Pancreas (tissue), 10 donors: ENCODE measurements around the gene GMPPB. TPM values are rescaled to one million over a fixed set of nuclear protein-coding genes. Genes with fewer than 3 reads are reported as not detected.

Experiments
- ATAC-seq, 4 donors: fragments of 200-7000 bp; cut with Tn5 transposase; one replicate each; pipeline versions ENCODE4 v1.8.0 to v1.9.1; 2020; ENCODE audit warnings: mild to moderate bottlenecking in 4 of 4, moderate library complexity in 4 of 4
- DNase-seq, 6 donors: peaks; one replicate each; pipeline ENCODE4 v3.0.0-alpha.2; 2020
- FAIRE-seq: peaks from 2 replicates; lab custom pipeline; 2012; peaks lifted over from hg19 to GRCh38; lab: Jason Lieb, UNC
- H3K27ac ChIP-seq, 4 donors: fragments of 200-600 bp; sonication (generic); 1 replicate in 3 of 4; 2 replicates in 1 of 4; pipeline versions ENCODE4 v1.5.0 to v1.8.0; 2020
- H3K27me3 ChIP-seq, 4 donors: fragments of 200-600 bp; one replicate each; pipeline ENCODE4 v1.8.0; 2021
- H3K36me3 ChIP-seq, 3 donors: fragments of 200-600 bp; sonication (generic) in 1 of 3; one replicate each; pipeline versions ENCODE4 v1.5.0 to v1.8.0; 2020 to 2021
- H3K4me1 ChIP-seq, 3 donors: fragments of 200-600 bp; one replicate each; pipeline ENCODE4 v1.8.0; 2021
- H3K4me3 ChIP-seq, 4 donors: fragments of 200-600 bp; sonication (generic) in 2 of 4; one replicate each; pipeline versions ENCODE4 v1.5.0 to v1.8.0; 2020 to 2021
- H3K9me3 ChIP-seq, 4 donors: fragments of 200-600 bp; one replicate each; pipeline ENCODE4 v1.8.0; 2021
- WGBS, 2 donors: extraction: QIAGEN DNeasy Blood & Tissue Kit; methylation state at CpG; one replicate each; pipeline ENCODE4 v1.1.7; 2013; 5-methylcytosine and 5-hydroxymethylcytosine counted together
- intact Hi-C, 3 donors: fragments of 100-400 bp; cut with DNase I; formaldehyde crosslinking; loops; one replicate each; pipeline versions ENCODE4 v1.11.1 to v1.14.2; 2022
- polyA plus RNA-seq, 2 donors: library from polyadenylated mRNA; stranded (reverse); fragments of 200-250 nt; gene quantifications; one replicate each; pipeline ENCODE4 v1.2.3, GENCODE V29; 2013
- total RNA-seq, 6 donors: library from RNA; stranded (reverse); fragmentation: NEBNext Ultra II Directional in 4 of 6; extraction: Animal tissue kit (Norgen Biotek cat#: 25700) in 4 of 6; gene quantifications; one replicate each; pipeline versions ENCODE4 v1.2.1 to v1.2.4, GENCODE V29; 2021 to 2023
- TF ChIP-seq, protein P1 (sequence below), 4 donors: fragments of 200-600 bp; sonication (generic) in 3 of 4; IDR thresholded peaks; one replicate each; pipeline versions ENCODE4 v1.5.0 to v1.8.0; 2021; ENCODE audit warnings: antibody characterized with exemption in 4 of 4
- donor health status: healthy with polysubstance abuse.
- donor health status: DM: no; HTN: no; CAD: no; lungs with moderate emphysema.
- donor health status: DM: no; HTN: no; CAD: no.
- donor health status: control.
- donor health status: control.
- donor health status: Bipolar disorder and iron deficiency.
- donor health status: DM: yes; HTN: yes; CAD: no.
- donor health status: DM: no; HTN: no; CAD: no.
- donor health status: DM: no; HTN: no; CAD: no.
- donor health status: DM: yes; HTN: yes; CAD: no.

Gene GMPPB
- total and polyA plus RNA-seq, 8 donors: 22.4 to 46.7 (median 34.5) TPM

DNA sequence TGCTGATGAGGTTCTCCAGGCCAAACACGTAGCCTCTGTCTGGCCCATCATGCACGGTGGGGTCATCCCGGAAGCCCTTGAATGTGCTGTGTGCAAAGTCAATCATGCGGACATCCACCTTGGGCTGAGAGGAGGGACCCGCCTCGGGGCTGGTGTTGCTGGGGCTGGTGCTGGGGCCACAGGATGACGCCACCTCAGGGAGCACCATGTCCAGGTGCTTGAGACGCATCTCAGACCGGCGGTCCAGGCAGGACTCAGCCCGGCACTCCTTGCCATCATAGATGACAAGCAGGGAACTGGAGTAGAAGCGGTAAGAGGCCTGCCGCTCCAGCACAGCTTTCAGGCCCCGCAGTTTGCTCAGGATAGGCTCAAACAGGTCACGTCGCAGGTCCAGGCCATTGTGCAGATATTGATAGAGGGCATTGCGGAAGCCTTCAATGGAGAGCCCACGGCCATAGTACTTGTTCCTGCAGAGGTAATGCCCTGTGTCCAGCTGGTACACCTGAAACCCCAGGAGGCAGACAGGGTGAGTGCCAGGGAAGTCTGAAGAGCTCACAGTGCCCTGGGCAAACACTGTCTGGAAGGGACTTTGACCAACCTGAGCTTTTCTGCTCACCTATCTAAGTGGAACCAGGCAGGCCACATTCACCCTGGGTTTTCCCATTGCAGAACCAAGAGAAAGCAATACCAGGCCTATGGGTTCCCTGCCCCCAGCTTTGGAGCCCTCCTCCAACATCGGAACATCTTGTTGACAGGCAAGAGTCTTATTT is 3.6 kb upstream of the GMPPB start:
- Histone ChIP-seq H3K4me3 (no peak overlapping the region), H3K4me1 (peaks cover 4 to 10% (median 10%) of the 10 kb centered on the region in 3 donors), H3K27ac (no peak overlapping the region), H3K27me3 (no peaks in the 10 kb centered on the region), H3K36me3 (peaks cover 0 to 36% (median 8%) of the 10 kb centered on the region in 3 donors), H3K9me3 (no peaks in the 10 kb centered on the region)
- intact Hi-C loops: no loop called here
- DNase-seq (peak in 2 of 6 donors; percentile 13 to 71), ATAC-seq (no peak), FAIRE-seq (no peak)
- WGBS, 2 donors: 88 to 90% methylated on average over 19 of the region's 19 CpGs
- TF ChIP-seq, protein P1, sequence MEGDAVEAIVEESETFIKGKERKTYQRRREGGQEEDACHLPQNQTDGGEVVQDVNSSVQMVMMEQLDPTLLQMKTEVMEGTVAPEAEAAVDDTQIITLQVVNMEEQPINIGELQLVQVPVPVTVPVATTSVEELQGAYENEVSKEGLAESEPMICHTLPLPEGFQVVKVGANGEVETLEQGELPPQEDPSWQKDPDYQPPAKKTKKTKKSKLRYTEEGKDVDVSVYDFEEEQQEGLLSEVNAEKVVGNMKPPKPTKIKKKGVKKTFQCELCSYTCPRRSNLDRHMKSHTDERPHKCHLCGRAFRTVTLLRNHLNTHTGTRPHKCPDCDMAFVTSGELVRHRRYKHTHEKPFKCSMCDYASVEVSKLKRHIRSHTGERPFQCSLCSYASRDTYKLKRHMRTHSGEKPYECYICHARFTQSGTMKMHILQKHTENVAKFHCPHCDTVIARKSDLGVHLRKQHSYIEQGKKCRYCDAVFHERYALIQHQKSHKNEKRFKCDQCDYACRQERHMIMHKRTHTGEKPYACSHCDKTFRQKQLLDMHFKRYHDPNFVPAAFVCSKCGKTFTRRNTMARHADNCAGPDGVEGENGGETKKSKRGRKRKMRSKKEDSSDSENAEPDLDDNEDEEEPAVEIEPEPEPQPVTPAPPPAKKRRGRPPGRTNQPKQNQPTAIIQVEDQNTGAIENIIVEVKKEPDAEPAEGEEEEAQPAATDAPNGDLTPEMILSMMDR (IDR thresholded peaks at IDR 0.05): no peak

DNA sequence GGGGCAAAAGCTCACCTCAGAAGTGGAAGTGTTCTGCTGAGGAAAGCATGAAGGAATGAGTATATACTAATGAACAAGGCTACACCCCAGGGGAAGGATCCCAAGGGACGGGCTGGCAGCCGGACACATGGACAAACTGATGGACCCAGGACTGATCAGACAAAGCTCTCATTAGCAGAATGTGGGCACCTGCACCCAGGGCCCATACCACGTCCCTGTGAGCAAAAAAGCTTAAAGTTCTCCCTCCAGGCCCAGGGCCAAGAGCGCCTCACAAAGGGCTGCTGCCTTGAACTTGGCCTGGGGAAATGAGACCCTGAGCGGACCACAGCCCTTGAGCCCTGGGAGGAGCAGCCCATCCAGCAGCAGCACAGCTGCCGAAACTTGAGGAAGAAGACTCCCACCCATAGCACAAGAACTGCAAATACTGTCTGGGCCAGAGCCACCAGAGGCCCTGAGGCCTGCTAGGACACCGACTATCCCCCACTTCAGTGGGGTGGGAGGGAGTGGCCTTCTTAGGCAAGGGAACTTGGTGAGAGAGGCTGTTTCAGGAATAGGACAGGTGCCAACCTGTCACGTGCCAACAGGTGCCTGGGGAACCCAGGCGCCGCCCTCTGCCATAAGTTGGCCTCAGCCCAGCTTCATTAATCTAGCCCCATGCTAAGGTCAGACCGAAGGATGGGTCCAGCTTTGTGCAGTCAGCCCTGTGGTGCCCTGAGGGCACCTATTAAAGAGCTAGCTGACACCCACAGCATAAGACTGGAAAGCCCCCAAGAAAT is 2.3 kb upstream of the GMPPB start:
- no peak overlapping the region for H3K27ac ChIP-seq

GRCh38 chr3:49724586-49724985 is 835 bp upstream of the GMPPB start:
- peak overlapping the region in 3 of 4 donors; percentile 96 to 100 (median 100) for H3K4me3 ChIP-seq
- intact Hi-C loops: no loop called here
- H3K27ac ChIP-seq: peak overlapping the region; percentile 94 to 100 (median 98)
- no peak for FAIRE-seq
- H3K36me3 ChIP-seq: peaks cover 0 to 20% (median 10%) of the 10 kb centered on the region in 3 donors
- H3K9me3 ChIP-seq: no peaks in the 10 kb centered on the region
- ATAC-seq: no peak
- peak in 5 of 6 donors; percentile 31 to 74 (median 56) for DNase-seq
- 12 to 20% methylated on average over 6 of the region's 6 CpGs for WGBS, 2 donors
- H3K27me3 ChIP-seq: no peaks in the 10 kb centered on the region
- peaks cover 4 to 17% (median 10%) of the 10 kb centered on the region in 3 donors for H3K4me1 ChIP-seq
- TF ChIP-seq, protein P1 (IDR thresholded peaks at IDR 0.05): no peak

More for the DNA sequence above, 2.3 kb upstream of the GMPPB start:
- peaks cover 0 to 33% (median 10%) of the 10 kb centered on the region in 3 donors for H3K36me3 ChIP-seq
- ATAC-seq (no peak), DNase-seq (peak in 3 of 6 donors; percentile 34 to 65 (median 50)), FAIRE-seq (no peak)
- intact Hi-C loops: no loop called here
- TF ChIP-seq, protein P1 (IDR thresholded peaks at IDR 0.05): no peak
- H3K4me3 ChIP-seq: no peak overlapping the region
- WGBS, 2 donors: 72 to 76% methylated on average over 11 of the region's 11 CpGs
- no peaks in the 10 kb centered on the region for H3K9me3 ChIP-seq
- no peaks in the 10 kb centered on the region for H3K27me3 ChIP-seq
- H3K4me1 ChIP-seq: peaks cover 4 to 14% (median 10%) of the 10 kb centered on the region in 3 donors

DNA sequence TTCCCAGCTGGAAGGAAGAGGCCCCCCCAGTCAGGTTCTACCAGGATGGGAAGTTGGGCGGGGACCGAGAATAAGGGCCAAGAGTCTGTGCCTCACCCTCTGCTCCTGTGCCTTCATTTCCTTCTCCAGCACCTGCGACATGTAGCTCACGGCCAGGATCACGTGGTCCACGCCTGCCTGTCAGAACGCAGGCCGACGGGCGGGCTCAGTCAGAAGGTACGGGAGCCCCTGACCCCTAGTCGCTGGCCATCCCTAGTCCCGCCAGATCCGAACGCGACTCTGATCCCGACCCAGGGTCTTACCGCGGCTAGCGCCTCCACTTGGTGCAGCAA is 489 bp downstream of the GMPPB start:
- H3K4me1 ChIP-seq: peaks cover 4 to 17% (median 10%) of the 10 kb centered on the region in 3 donors
- FAIRE-seq (no peak), ATAC-seq (peak; percentile 49 to 63 (median 56)), DNase-seq (peak; percentile 76 to 94 (median 83))
- TF ChIP-seq, protein P1 (IDR thresholded peaks at IDR 0.05): no peak
- intact Hi-C loops: no loop called here
- H3K9me3 ChIP-seq: no peaks in the 10 kb centered on the region
- peak overlapping the region; percentile 90 to 100 (median 98) for H3K4me3 ChIP-seq
- no peaks in the 10 kb centered on the region for H3K27me3 ChIP-seq
- H3K36me3 ChIP-seq: peaks cover 0 to 20% (median 10%) of the 10 kb centered on the region in 3 donors
- H3K27ac ChIP-seq: peak overlapping the region; percentile 94 to 100 (median 98)
- 0% methylated on average over 20 of the region's 20 CpGs for WGBS, 2 donors
